WTC11 (cell line): ENCODE measurements around the gene FANCD2. TPM values are rescaled to one million over a fixed set of nuclear protein-coding genes. Genes with fewer than 3 reads are reported as not detected.

Experiments
- ATAC-seq: fragments of 200-7000 bp; cut with Tn5 transposase; 2 replicates; pipeline ENCODE4 v1.10.0; 2021; ENCODE audit warnings: mild to moderate bottlenecking, moderate library complexity
- CTCF ChIA-PET: fragments of 300-600 bp; sonication (Branson Sonifier 250); formaldehyde crosslinking; loops from one replicate; lab custom pipeline; 2021; ENCODE audit warnings: antibody characterized with exemption; lab: Charles Lee
- POLR2A ChIA-PET: fragments of 350-600 bp; sonication (Branson Sonifier 250); formaldehyde crosslinking; loops from one replicate; lab custom pipeline; 2021; ENCODE audit warnings: antibody characterized with exemption; lab: Charles Lee
- DNase-seq: peaks from one replicate; pipeline ENCODE4 v3.0.0; 2021; ENCODE audit warnings: low spot score
- H3K27ac Mint-ChIP-seq: 2 replicates; pipeline ENCODE4 v1.8.0; 2021; ENCODE audit warnings: mixed read lengths
- H3K27me3 Mint-ChIP-seq: 2 replicates; pipeline ENCODE4 v1.8.0; 2021; ENCODE audit warnings: low read depth, mild to moderate bottlenecking, moderate library complexity, mixed read lengths
- H3K36me3 Mint-ChIP-seq: 2 replicates; pipeline ENCODE4 v1.8.0; 2021; ENCODE audit warnings: mixed read lengths
- H3K4me1 Mint-ChIP-seq: 2 replicates; pipeline ENCODE4 v1.8.0; 2022; ENCODE audit warnings: mixed read lengths
- H3K4me3 Mint-ChIP-seq: 2 replicates; pipeline ENCODE4 v1.8.0; 2021; ENCODE audit warnings: mild to moderate bottlenecking, moderate library complexity, mixed read lengths
- H3K9me3 Mint-ChIP-seq: 2 replicates; pipeline ENCODE4 v1.8.0; 2021; ENCODE audit warnings: mixed read lengths
- FOXJ3 ChIP-seq: sonication (generic); formaldehyde crosslinking; IDR thresholded peaks from 2 replicates; pipeline ENCODE4 v1.9.0; 2021; ENCODE audit warnings: missing genetic modification reagents, mild to moderate bottlenecking, borderline replicate concordance
- FOXK1 ChIP-seq: sonication (generic); formaldehyde crosslinking; IDR thresholded peaks from 2 replicates; pipeline ENCODE4 v1.8.0; 2022; ENCODE audit warnings: mild to moderate bottlenecking, moderate library complexity, missing genetic modification reagents
- GRHL2 ChIP-seq: fragments of 250-450 bp; sonication (Bioruptor Pico); IDR thresholded peaks from 2 replicates; pipeline ENCODE4 v1.8.0; 2022; ENCODE audit warnings: mild to moderate bottlenecking, moderate library complexity; ENCODE audit not compliant: insufficient replicate concordance, severe bottlenecking
- JAZF1 ChIP-seq: fragments of 250-450 bp; sonication (Bioruptor Pico); IDR thresholded peaks from 2 replicates; pipeline ENCODE4 v1.9.0; 2021; ENCODE audit warnings: moderate library complexity, mild to moderate bottlenecking, inconsistent platforms
- SMAD3 ChIP-seq: sonication (generic); formaldehyde crosslinking; IDR thresholded peaks from 2 replicates; pipeline ENCODE4 v1.8.0; 2022; ENCODE audit warnings: missing genetic modification reagents, mild to moderate bottlenecking, borderline replicate concordance
- SOX15 ChIP-seq: fragments of 250-450 bp; sonication (Bioruptor Pico); IDR thresholded peaks from 2 replicates; pipeline ENCODE4 v1.9.0; 2021; ENCODE audit warnings: mild to moderate bottlenecking
- SP1 ChIP-seq: sonication (generic); formaldehyde crosslinking; conservative IDR thresholded peaks from 2 replicates; pipeline ENCODE4 v1.8.1; 2022; ENCODE audit warnings: missing genetic modification reagents
- TCF7 ChIP-seq: sonication (generic); formaldehyde crosslinking; IDR thresholded peaks from 2 replicates; pipeline ENCODE4 v1.8.0; 2022; ENCODE audit warnings: mild to moderate bottlenecking, low read depth, missing genetic modification reagents, moderate library complexity
- ZNF232 ChIP-seq: sonication (generic); formaldehyde crosslinking; IDR thresholded peaks from 2 replicates; pipeline ENCODE4 v1.8.0; 2022; ENCODE audit warnings: mild to moderate bottlenecking, missing genetic modification reagents
- ZNF423 ChIP-seq: fragments of 250-450 bp; sonication (Bioruptor Pico); IDR thresholded peaks from 2 replicates; pipeline ENCODE4 v2.1.2; 2022; ENCODE audit warnings: mild to moderate bottlenecking, moderate library complexity
- total RNA-seq: library from RNA; stranded (reverse); gene quantifications from 3 replicates; pipeline ENCODE4 v1.2.3, GENCODE V29; 2021
- TF ChIP-seq, protein P1 (sequence below): sonication (generic); formaldehyde crosslinking; IDR thresholded peaks from 2 replicates; pipeline ENCODE4 v1.8.1; 2022; ENCODE audit warnings: mild to moderate bottlenecking, moderate library complexity, missing genetic modification reagents
- TF ChIP-seq, protein P2 (sequence below): sonication (generic); formaldehyde crosslinking; IDR thresholded peaks from 2 replicates; pipeline ENCODE4 v1.8.1; 2022; ENCODE audit warnings: missing genetic modification reagents, borderline replicate concordance
- TF ChIP-seq, protein P3 (sequence below): fragments of 250-450 bp; sonication (Bioruptor Pico); IDR thresholded peaks from 2 replicates; pipeline ENCODE4 v1.9.0; 2021; ENCODE audit warnings: moderate library complexity, mild to moderate bottlenecking, inconsistent platforms, borderline replicate concordance
- TF ChIP-seq, protein P4 (sequence below): sonication (generic); formaldehyde crosslinking; IDR thresholded peaks from 2 replicates; pipeline ENCODE4 v1.8.1; 2022; ENCODE audit warnings: low read depth, missing genetic modification reagents, borderline replicate concordance
- TF ChIP-seq, protein P5 (sequence below): fragments of 250-450 bp; sonication (Bioruptor Pico); conservative IDR thresholded peaks from 2 replicates; pipeline ENCODE4 v1.9.0; 2021; ENCODE audit warnings: mild to moderate bottlenecking
- TF ChIP-seq, protein P6 (sequence below): sonication (generic); formaldehyde crosslinking; IDR thresholded peaks from 2 replicates; pipeline ENCODE4 v1.8.1; 2023; ENCODE audit warnings: mild to moderate bottlenecking, missing genetic modification reagents, moderate library complexity
- TF ChIP-seq, protein P7 (sequence below): fragments of 250-450 bp; sonication (Bioruptor Pico); IDR thresholded peaks from 2 replicates; pipeline ENCODE4 v2.1.2; 2022; ENCODE audit warnings: mild to moderate bottlenecking, moderate library complexity
- TF ChIP-seq, protein P8 (sequence below): sonication (generic); formaldehyde crosslinking; IDR thresholded peaks from 2 replicates; pipeline ENCODE4 v1.8.0; 2023; ENCODE audit warnings: mild to moderate bottlenecking, missing genetic modification reagents
- TF ChIP-seq, protein P9 (sequence below): fragments of 250-450 bp; sonication (Bioruptor Pico); IDR thresholded peaks from 2 replicates; pipeline ENCODE4 v1.9.0; 2021; ENCODE audit warnings: mild to moderate bottlenecking

Gene FANCD2
- total RNA-seq, 1 experiment from 2014 or later = 69.6 TPM

DNA sequence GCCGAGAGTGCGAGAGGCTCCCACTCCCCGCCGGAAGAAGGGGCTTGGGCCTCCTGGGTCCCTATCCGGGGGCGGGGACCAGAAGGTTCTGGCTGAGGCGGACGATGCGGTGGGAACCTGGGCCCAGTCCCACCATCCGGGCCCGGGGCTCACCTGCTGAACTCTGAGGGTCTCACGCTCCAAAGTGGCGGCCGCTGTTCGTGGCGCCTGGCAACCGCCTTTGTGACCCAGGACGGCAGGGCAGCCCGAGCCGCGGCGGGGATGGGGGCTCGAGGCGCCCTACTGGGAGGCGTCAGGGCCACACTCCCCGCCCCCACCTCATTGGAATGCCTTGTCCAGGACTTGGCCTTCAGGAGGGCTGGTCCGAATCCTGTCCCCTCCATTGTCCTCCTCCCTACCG, 81.9 kb downstream of the FANCD2 start, which contains the start of gene FANCD2OS (continued):
- TF ChIP-seq, protein P1, sequence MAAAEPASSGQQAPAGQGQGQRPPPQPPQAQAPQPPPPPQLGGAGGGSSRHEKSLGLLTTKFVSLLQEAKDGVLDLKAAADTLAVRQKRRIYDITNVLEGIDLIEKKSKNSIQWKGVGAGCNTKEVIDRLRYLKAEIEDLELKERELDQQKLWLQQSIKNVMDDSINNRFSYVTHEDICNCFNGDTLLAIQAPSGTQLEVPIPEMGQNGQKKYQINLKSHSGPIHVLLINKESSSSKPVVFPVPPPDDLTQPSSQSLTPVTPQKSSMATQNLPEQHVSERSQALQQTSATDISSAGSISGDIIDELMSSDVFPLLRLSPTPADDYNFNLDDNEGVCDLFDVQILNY = no peak
- TF ChIP-seq, protein P2, sequence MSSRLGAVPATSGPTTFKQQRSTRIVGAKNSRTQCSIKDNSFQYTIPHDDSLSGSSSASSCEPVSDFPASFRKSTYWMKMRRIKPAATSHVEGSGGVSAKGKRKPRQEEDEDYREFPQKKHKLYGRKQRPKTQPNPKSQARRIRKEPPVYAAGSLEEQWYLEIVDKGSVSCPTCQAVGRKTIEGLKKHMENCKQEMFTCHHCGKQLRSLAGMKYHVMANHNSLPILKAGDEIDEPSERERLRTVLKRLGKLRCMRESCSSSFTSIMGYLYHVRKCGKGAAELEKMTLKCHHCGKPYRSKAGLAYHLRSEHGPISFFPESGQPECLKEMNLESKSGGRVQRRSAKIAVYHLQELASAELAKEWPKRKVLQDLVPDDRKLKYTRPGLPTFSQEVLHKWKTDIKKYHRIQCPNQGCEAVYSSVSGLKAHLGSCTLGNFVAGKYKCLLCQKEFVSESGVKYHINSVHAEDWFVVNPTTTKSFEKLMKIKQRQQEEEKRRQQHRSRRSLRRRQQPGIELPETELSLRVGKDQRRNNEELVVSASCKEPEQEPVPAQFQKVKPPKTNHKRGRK (CRISPR knock-in tag) = no peak
- TF ChIP-seq ZNF423 (CRISPR knock-in tag) (no peak), GRHL2 (CRISPR knock-in tag) (no peak), ZNF232 (CRISPR knock-in tag) (no peak), FOXJ3 (no peak)
- TF ChIP-seq, protein P3, sequence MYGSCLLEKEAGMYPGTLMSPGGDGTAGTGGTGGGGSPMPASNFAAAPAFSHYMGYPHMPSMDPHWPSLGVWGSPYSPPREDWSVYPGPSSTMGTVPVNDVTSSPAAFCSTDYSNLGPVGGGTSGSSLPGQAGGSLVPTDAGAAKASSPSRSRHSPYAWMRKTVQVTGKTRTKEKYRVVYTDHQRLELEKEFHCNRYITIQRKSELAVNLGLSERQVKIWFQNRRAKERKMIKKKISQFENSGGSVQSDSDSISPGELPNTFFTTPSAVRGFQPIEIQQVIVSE (CRISPR knock-in tag) = no peak
- TF ChIP-seq, protein P4, sequence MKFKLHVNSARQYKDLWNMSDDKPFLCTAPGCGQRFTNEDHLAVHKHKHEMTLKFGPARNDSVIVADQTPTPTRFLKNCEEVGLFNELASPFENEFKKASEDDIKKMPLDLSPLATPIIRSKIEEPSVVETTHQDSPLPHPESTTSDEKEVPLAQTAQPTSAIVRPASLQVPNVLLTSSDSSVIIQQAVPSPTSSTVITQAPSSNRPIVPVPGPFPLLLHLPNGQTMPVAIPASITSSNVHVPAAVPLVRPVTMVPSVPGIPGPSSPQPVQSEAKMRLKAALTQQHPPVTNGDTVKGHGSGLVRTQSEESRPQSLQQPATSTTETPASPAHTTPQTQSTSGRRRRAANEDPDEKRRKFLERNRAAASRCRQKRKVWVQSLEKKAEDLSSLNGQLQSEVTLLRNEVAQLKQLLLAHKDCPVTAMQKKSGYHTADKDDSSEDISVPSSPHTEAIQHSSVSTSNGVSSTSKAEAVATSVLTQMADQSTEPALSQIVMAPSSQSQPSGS (CRISPR knock-in tag) = no peak
- TF ChIP-seq, protein P5, sequence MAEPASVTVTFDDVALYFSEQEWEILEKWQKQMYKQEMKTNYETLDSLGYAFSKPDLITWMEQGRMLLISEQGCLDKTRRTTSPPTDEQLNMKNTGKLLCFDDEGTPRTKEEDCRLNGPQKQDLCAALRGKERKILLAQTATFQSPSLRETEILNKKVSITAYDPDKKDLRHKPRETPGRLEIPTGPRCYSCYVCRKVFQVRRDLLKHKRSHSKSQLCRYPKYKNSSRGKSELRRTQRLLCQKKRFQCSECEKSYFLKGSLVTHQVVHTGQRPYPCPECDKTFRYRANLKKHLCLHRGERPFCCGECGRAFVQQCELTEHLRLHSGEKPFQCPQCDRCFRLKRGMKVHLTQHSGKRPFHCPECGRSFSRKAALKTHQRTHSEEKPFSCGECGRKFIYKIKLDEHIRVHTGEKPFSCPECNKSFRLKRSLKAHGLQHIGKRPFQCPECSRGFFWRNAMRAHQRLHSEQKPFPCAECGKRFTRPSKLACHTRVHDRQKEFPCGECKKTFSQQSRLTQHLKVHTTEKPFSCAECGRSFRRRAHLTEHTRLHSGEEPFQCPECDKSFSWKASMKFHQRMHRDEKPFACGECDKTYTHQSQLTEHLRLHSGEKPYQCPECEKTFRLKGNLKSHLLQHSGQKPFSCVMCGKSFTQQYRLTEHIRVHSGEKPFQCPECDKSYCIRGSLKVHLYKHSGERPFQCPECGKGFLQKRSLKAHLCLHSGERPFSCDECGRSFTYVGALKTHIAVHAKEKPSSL (CRISPR knock-in tag) = no peak
- TF ChIP-seq, protein P6, sequence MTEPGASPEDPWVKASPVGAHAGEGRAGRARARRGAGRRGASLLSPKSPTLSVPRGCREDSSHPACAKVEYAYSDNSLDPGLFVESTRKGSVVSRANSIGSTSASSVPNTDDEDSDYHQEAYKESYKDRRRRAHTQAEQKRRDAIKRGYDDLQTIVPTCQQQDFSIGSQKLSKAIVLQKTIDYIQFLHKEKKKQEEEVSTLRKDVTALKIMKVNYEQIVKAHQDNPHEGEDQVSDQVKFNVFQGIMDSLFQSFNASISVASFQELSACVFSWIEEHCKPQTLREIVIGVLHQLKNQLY (CRISPR knock-in tag) = no peak
- TF ChIP-seq, all 79 proteins: peak for 0

DNA sequence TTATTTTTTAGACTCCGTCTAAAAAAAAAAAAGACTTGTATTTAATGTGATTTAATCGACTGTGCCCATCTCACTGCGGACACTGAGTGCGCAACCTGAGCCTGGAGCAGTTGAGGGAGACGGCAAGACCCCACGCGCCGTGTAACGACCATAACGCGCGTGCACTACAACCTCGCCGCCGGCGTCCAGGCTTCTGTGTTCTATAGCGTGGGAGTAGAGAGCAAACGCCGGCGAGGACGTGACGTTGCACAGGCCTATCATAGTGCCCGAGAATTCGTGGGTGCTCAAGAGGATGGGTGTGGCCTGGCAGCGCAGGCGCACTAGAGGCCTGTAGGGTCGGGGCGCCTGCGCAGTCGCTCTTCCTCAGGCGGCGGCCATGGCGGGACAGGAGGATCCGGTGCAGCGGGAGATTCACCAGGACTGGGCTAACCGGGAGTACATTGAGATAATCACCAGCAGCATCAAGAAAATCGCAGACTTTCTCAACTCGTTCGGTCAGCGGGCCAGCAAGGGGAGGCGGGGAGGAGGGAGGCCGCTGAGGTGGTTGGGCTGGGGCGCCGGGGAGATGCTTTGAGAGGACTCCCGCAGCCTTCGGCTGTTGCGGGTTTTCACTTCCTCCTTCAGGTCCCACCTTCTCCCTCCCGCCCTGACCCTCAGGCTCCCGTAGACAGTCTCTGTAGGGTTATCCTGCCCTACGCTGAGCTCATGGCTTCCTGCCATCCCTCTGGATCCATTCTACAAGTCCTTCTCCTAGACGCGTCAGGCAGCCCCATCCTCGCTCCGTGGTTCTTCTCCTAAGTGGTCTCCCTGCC, 89.3 kb downstream of the FANCD2 start, which contains the start of gene BRK1:
TSS of gene BRK1 (plus strand) at position 350 of the 812 bp plus-strand sequence. CDS start at position 377, 27 bp downstream.
- Mint-ChIP-seq H3K36me3 (peaks cover 6% of the 10 kb centered on the region), H3K4me3 (peak within 1 kb of the TSS; percentile 99), H3K27ac (peak within 1 kb of the TSS; percentile 96), H3K27me3 (no peaks in the 10 kb centered on the region), H3K4me1 (peaks cover 11% of the 10 kb centered on the region), H3K9me3 (no peaks in the 10 kb centered on the region)
- ATAC-seq (peak; percentile 95), DNase-seq (peak; percentile 86)
- ChIA-PET CTCF (no interaction called here), POLR2A (no interaction called here)
- TF ChIP-seq JAZF1 (CRISPR knock-in tag) = no peak
- 0 out of 2 replicates have a peak, but pooled peaks have one; percentile 39 for TF ChIP-seq SMAD3 (CRISPR knock-in tag)
- TF ChIP-seq, protein P7, sequence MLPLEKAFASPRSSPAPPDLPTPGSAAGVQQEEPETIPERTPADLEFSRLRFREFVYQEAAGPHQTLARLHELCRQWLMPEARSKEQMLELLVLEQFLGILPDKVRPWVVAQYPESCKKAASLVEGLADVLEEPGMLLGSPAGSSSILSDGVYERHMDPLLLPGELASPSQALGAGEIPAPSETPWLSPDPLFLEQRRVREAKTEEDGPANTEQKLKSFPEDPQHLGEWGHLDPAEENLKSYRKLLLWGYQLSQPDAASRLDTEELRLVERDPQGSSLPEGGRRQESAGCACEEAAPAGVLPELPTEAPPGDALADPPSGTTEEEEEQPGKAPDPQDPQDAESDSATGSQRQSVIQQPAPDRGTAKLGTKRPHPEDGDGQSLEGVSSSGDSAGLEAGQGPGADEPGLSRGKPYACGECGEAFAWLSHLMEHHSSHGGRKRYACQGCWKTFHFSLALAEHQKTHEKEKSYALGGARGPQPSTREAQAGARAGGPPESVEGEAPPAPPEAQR = no peak
- TF ChIP-seq ZNF423 (CRISPR knock-in tag) = no peak
- peak; percentile 79; the same call in 1 of the 2 replicates for TF ChIP-seq SP1 (CRISPR knock-in tag)
- TF ChIP-seq FOXK1 (CRISPR knock-in tag) = no peak
- TF ChIP-seq TCF7 (CRISPR knock-in tag) = no peak
- TF ChIP-seq, protein P8, sequence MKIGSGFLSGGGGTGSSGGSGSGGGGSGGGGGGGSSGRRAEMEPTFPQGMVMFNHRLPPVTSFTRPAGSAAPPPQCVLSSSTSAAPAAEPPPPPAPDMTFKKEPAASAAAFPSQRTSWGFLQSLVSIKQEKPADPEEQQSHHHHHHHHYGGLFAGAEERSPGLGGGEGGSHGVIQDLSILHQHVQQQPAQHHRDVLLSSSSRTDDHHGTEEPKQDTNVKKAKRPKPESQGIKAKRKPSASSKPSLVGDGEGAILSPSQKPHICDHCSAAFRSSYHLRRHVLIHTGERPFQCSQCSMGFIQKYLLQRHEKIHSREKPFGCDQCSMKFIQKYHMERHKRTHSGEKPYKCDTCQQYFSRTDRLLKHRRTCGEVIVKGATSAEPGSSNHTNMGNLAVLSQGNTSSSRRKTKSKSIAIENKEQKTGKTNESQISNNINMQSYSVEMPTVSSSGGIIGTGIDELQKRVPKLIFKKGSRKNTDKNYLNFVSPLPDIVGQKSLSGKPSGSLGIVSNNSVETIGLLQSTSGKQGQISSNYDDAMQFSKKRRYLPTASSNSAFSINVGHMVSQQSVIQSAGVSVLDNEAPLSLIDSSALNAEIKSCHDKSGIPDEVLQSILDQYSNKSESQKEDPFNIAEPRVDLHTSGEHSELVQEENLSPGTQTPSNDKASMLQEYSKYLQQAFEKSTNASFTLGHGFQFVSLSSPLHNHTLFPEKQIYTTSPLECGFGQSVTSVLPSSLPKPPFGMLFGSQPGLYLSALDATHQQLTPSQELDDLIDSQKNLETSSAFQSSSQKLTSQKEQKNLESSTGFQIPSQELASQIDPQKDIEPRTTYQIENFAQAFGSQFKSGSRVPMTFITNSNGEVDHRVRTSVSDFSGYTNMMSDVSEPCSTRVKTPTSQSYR = no peak
- TF ChIP-seq SOX15 = no peak
- TF ChIP-seq, protein P9, sequence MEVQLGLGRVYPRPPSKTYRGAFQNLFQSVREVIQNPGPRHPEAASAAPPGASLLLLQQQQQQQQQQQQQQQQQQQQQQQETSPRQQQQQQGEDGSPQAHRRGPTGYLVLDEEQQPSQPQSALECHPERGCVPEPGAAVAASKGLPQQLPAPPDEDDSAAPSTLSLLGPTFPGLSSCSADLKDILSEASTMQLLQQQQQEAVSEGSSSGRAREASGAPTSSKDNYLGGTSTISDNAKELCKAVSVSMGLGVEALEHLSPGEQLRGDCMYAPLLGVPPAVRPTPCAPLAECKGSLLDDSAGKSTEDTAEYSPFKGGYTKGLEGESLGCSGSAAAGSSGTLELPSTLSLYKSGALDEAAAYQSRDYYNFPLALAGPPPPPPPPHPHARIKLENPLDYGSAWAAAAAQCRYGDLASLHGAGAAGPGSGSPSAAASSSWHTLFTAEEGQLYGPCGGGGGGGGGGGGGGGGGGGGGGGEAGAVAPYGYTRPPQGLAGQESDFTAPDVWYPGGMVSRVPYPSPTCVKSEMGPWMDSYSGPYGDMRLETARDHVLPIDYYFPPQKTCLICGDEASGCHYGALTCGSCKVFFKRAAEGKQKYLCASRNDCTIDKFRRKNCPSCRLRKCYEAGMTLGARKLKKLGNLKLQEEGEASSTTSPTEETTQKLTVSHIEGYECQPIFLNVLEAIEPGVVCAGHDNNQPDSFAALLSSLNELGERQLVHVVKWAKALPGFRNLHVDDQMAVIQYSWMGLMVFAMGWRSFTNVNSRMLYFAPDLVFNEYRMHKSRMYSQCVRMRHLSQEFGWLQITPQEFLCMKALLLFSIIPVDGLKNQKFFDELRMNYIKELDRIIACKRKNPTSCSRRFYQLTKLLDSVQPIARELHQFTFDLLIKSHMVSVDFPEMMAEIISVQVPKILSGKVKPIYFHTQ (CRISPR knock-in tag) = no peak
